Measurements from ENCODE around the gene PRKCH.

The PRKCH gene

DNA sequence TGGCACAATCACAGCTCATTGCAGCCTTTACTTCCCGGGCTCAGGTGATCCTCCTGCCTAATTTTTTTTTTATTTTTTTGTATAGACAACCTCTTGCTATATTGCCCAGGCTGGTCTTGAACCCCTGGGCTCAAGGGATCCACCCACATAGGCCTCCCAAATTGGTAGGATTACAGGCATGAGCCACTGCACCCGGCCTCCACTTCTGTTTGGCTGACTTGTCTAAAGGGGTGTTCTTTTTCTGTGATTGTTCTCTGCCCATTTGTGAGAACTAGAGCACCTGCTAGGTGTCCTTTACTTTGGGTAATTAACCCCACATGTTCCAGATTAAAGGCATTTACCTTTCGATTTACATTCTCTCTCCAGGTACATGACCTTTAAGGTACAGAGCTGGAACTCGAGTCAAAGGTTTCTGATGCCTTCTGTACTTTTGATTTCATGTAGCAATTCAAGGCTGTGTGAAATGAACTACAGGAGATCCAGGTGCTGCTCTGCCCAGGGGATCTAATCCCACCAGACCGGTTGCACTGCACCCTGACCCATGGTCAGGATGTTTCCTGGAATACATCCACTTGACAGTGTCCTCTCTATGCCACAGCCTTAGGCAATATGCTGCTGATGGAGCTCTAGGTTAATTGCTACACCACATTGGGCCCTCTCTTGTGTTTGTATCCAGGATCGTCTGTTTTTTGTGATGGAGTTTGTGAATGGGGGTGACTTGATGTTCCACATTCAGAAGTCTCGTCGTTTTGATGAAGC, 163.6 kb downstream of the PRKCH start:
- DNase-seq (ENCODE audit: low read depth in 2 of 2, low spot score in 1 of 2): no peak

DNA sequence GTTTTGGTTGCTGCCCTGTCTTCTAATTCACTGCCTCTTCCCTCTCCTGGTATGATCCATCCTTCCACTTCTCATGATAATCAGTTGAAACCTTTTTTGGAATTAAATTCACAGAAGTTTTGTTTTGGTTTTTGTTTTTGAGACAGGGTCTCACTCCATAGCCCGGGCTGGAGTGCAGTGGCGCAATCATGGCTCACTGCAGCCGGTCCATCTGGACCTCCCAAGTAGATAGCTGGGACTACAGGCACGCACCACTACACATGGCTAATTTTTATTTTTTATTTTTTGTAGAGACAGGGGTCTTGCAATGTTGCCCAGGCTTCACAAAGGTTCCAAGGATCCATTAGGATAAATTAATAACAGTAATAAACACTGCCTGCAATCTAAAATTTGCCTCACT, 164.3 kb downstream of the PRKCH start:
- DNase-seq (ENCODE audit: low read depth in 2 of 2, low spot score in 1 of 2): no peak

DNA sequence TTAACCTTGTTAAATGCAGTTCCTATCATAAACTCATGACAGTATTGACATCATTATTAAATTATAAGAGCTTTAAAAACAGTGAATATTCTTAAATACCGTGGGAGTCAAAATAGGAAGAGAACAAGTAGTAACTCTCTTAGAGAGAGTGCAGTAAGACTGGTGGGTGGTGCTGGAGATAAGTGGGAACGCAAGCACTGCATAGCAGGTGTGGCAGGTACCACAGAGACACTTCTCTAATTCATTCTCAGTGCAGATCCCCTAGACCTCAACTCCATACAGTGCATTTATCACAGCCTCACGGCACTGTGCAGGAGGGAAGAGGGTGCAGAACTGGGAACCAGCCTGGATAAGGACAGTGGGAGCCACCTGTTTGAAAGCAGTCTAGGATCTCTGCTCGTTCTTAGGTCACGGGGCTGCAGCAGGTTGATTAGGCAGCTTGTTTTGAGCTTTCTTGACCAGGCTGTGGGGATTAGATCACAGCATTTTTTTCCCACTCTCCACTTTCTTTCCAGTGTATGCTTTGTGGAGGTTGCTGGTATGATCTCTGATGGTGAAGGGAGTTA, 165.6 kb downstream of the PRKCH start:
- DNase-seq (ENCODE audit: low read depth in 2 of 2, low spot score in 1 of 2): no peak

DNA sequence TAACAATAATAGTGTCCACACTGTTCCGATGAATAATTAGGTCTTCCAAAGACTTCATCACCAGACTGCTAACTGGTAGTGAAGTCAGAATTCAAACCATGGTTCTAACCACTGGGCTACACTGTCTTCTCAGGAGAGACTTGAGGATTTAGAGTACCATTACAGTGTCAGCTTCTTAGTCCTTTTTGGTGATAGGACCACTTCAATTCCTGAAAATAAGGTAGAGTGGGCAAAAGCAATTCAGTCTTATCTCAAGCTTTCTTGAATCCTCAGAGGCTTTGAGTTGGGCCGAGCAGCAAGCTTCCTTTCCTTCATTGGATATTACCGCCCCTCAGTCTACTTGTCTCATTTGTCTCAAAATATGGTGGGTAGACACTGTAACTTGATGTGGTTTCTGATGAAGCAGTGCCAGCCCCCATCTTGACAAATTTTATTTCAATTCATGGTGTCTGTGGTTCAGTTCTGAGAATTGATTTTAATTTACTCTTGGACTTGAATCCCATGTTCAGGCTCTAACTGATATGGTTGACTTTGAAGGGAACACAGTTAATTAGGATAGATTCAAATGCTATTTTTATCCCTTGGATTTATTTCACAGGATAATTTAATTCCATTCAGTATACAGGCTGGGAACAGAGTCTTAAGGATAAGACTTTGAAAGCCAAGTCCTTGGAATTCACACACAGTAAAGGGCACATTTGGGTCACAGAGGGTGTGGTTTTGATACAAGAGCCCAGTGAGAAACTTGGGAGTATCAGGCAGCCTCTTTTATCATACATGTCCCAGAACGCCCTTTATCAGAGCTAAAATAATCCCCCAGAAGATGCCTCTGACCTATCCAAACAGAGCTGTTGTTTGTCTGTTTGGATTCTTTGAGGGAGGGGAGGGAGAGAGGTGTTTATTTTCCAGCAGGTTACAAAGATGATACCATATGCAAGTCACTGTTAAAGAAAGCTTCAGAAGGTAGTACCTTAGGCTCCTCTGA, 167.3 kb downstream of the PRKCH start:
- DNase-seq (ENCODE audit: low read depth in 2 of 2, low spot score in 1 of 2): no peak

DNA sequence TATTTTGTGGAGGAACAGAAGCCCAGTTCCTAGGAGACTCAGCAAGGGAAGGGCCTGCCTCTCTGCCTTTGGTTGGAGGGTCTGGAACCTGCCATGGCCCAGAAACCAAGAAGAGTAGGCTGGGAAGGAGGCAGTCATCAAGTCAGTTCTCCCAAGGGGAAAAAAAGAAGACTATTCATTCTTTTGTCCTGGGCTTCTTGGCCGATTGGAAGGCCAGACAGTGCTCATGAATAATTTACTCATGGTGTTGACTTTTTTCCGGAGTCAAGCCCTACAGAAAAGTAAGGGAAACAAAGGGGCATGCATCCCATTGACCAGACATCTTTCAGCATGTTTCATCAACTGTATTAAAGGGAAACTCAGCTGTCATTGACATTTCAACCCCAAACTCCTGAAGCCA, 168.1 kb downstream of the PRKCH start:
- DNase-seq (ENCODE audit: low read depth in 2 of 2, low spot score in 1 of 2): no peak

DNA sequence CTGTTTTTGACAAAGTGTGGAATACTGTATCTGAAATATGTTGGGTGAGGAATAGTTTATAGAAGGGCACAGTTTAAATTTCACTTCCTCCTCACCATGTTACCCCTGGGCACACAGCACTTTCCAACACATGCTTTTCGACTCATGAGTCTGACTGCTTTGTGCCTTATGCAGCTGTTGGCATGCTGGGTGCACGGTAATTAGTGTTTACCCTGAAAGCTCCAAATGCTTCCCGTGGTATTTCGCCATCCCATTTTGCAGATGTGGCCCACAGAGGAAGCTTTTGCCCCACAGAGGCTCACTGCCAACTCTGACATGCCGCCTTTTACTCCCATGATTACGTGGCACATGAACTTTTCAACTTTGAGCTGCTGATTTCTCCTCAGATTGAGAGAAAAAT, 168.6 kb downstream of the PRKCH start:
- no peak for DNase-seq (ENCODE audit: low read depth in 2 of 2, low spot score in 1 of 2)

DNA sequence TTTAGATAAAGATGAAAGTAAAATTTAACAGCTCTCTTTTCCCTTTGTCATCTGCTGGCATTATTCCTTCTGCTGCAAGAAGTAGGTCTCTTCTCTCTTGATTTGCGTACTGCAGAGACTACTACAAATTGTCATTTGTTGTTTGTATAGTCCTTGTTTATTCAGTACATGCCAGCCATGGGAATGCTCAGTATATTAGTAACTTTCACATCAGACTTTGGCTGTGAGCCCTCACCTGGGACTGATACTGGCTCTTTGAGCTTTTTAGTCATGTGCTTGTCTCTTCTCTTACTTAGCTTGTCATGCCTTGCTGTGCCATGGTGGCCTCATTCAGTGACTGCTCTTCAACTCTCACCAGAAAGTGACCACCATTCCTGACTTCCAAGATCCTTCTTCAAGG, 169.8 kb downstream of the PRKCH start:
- DNase-seq (ENCODE audit: low read depth in 2 of 2, low spot score in 1 of 2): no peak

DNA sequence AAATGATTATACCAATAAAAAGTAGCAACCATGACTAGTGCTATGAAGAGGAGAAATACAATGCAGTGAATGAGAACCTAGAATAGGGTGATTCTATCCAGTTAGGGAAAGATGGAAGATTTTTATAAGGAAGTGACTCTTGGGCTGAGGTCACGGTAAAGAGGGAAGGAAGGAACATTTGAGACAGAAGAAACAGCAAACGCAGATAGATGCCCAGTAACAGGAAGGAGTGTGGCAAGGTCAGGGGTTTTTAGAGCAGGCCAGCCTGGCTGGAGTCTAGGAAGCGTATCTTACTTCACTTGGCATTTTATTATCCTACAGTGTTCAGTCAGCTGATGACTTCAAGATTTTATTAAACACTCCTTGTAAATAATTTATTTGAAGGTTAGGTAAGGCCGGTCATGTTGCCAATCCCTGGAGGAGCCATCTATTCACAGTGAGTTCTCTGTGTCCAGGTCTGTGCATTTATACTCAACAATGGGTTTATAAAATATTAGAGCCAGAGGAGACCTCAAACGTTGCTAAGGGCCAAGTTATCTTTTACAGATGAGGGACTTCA, 170.6 kb downstream of the PRKCH start:
- no peak for DNase-seq (ENCODE audit: low read depth in 2 of 2, low spot score in 1 of 2)

DNA sequence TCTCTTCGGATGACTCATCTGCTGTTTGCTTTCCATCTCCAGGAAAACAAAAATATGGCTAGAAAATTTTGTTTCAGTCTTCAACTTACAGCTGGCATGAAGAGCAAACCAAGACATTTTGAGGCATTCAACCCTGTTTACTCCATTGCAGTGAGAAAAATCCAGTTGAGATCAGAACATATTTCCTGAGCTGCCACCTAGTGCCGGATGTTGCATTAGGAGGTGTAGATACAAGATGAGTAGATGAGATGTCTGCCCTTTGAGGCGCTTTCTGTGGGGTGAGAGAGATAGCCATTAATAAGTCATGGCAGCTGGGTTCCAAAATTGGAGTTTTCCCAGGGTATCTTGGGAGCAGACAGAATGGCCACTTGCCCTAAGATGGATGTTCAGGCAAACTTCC, 171.1 kb downstream of the PRKCH start:
- DNase-seq (ENCODE audit: low read depth in 2 of 2, low spot score in 1 of 2): no peak

DNA sequence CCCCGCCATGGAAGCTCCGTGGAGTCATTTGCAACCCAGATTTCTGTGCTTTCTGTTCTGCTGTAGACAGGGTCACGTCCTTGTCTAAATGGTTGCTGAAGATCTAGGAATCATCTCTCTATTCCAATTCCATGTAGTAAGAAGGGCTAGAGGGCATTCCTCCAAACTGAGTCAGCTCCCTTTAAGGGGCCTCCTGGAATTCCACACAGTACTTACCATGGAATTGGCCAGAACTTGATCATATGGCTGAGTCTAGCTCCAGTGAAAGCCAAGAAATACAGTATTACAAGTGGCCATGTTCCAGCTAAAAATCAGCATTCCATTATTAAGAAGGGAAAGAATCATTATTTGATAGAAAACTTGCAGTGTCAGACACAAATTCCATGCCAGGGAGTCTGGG, 171.9 kb downstream of the PRKCH start:
- no peak for DNase-seq (ENCODE audit: low read depth in 2 of 2, low spot score in 1 of 2)

DNA sequence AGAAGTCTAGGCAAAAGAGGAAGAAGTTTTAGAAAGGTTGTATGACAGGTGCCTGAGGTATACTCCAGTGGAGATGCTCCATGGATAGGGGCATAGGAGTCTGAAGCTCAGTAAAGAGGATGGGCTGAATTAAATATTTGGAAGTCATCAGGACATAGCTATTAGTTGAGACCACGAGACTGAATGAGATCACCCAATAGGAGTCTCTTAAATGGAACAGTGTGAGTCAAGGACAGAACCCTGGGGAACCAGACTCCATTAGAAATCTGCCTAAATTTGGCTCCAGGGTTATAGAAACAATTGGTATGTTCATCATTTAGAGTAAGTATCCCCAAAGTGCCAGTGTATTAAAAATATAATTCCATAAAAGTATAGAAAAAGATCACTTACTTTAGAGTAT, 172.6 kb downstream of the PRKCH start:
- no peak for DNase-seq (ENCODE audit: low read depth in 2 of 2, low spot score in 1 of 2)

DNA sequence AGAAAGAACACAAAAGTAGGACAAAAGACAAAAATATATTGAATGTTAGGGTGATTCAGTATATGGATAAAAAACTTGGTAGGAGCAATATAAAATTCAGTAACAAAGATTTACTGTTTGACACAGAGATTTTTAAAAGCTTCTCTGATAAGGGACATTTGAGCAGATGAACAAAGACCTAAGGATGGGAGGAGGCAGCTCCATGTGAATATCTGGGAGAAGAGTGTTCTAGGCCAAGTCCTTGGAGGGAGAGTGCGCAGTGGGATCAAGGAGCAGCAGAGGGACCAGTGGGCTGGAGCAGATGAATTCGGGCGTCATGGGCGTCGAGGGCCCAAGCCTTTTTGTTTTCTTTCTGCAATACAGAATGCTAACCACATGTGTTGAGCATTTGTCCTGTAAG, 174.4 kb downstream of the PRKCH start:
- DNase-seq (ENCODE audit: low read depth in 2 of 2, low spot score in 1 of 2): no peak

DNA sequence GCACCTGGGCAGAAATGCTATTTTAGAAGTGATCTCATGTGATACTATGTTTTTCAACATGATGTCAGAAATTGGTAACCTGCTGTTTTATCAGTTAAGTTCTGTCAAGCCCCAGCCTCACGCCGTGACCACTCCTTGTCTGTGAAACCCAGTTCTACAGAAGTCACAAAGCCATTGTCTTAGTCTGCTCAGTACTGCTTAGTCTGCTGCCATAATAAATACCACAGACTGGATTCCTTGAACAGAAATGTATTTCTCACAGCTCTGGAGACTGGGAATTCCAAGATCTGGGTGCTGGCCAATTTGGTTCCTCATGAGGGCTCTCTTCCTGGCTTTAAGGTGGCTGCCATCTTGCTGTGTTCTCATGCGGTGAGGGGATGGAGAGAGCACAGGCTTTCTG, 176.9 kb downstream of the PRKCH start:
- DNase-seq (ENCODE audit: low read depth in 2 of 2, low spot score in 1 of 2): no peak

DNA sequence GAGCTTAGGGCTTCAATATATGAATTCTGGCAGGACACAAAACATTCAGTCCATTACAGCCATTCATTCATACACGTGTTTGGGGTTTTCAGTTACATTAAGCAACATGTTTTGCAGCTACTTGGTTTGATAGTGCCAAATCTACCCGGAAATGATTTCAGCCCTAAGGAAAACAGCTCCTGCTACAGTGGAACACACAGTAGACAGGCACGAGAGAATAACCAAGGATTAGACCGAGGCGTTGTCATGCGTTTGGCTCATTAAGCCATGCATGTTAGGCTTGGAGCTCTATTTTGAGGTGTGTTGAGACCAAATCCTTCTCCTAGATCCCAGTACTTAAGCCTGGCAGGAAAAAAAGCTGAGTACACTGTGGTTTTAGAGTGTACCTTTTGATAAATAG, 177.4 kb downstream of the PRKCH start:
- DNase-seq (ENCODE audit: low read depth in 2 of 2, low spot score in 1 of 2): no peak

DNA sequence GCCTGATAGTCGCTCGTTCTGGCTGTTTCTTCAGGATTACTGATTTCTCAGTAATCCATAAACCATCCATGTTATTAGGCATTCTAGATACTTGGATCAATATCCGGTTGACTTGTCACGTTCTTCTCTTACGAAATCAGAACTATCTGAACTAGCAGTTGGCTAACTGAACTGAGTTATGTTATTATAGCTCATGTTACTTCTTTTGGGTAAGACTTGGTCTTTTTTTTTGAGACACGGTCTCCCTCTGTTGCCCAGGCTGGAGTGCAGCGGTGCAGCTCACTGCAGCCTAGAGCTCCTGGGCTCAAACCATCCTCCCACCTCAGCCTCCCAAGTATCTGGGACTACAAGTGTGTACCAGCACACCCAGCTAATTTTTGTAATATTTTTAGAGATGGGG, 178.6 kb downstream of the PRKCH start:
- DNase-seq (ENCODE audit: low read depth in 2 of 2, low spot score in 1 of 2): no peak

DNA sequence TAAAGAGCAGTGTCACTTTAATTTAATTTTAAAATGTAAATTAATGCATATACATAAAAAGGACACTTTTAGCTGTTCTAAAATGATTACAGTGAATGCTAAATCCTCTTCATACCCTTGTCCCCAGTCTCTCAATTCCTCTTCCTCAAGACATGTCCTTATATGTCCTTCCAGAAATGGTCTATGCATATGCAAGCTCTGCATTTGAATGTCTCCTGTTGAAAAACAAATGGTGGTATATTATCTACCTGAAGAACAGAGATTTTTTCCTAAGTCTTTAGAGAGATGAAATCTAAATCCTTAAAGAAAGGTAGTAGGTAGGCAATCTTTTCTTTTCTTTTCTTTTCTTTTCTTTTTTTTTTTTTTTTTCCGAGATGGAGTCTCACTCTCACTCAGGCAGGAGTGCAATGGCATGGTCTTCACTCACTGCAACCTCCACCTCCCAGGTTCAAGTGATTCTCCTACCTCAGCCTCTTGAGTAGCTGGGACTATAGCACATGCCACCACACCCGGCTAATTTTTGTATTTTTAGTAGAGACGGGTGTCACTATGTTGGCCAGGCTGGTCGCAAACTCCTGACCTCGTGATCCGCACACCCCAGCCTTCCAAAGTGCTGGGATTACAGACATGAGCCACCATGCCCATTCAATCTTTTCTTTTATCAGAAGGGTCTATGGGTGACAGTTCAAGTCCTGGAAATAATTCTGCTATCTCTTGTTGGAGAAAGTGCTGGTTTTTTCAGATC, 180.5 kb downstream of the PRKCH start:
- DNase-seq (ENCODE audit: low read depth in 2 of 2, low spot score in 1 of 2): no peak

DNA sequence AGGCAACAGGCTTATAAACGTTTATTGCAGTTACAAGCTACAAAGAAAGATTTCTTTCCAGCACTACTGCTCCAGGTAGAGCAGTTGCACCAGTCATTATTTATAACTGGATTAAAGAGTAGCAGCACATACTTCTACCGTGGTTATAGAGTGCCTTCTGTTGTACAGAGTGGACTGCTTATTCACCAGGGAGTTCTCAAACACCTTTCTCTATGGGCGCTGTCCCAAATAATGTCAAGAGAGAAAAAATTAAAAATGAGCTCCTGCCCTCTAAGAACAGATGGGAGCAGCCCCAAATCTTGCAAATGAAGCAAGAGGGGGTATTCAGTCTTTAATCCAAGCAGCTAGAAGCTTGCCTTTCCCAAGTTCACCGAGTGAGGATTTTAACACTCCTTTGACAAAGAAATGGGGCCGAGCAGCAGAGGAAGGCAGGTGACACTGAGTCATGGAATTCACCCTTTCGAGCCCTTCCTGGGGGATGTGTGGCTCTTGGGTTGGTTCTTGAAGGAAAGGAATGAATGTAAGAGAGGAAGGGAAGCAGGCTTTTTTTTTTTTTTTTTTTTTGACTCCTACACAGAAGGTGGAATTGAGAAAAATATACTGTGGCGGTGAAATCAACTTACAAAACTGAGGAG, 181.2 kb downstream of the PRKCH start:
- no peak for DNase-seq (ENCODE audit: low read depth in 2 of 2, low spot score in 1 of 2)

DNA sequence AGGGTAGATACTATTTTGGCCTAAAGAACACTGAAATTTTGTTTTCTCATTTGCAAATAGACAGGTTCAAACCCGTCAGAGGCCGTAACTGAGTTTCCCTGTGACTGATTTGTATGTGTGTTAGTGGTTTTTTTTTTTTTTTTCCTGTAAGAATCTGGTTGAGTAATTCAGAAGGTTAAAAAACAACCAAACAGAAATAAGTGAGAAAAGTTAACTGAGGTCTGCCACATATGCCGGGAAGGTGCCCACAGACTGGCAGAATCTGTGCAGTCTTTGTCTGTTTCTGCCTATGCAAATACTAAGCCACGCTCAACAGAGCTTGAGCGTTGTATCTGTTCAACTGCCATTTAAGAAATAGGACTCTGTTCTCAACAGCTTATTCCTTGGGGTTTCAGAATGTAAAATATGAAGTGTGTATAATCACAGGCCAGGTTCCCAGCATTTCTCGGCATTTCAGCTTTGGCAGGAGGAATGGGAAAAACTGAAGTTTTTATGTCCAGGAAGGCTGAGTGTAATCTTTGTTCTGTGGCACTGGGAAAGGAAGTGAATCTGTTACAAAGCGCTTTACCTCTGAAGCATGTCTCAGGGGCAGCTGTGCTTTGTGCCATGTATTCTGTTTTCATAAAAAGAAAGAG, 181.9 kb downstream of the PRKCH start:
- peak in 1 of 2 donors; percentile 31 for DNase-seq (ENCODE audit: low read depth in 2 of 2, low spot score in 1 of 2)

DNA sequence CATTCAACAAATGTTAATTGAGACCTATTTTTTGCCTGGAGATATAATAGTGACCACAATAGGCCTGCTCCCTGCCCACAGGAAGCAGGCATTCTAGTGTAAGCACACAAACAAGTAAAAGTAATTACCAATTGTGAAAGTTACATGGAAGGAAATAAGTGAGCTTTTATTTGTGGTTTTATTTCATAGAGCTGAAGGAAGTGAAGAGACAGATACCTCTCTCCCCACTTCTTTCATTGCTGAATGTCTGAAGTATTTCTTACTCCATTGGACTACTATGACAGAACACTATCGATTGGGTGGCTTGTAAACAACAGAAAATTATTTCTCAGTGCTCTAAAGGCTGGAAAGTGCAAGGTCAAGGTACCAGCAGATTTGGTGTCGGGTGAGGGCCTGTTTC, 183.5 kb downstream of the PRKCH start:
- no peak for DNase-seq (ENCODE audit: low read depth in 2 of 2, low spot score in 1 of 2)
